Measurements from ENCODE around the gene CXCL17. TPM values are rescaled to one million over a fixed set of nuclear protein-coding genes. Genes with fewer than 3 reads are reported as not detected.

Gene CXCL17
- total RNA-seq, 6 experiments from 2014 or later, result not detected

- H3K36me3 Mint-ChIP-seq (ENCODE audit: low read depth), result peaks cover 7% of the 10 kb centered on the region; the same call in 1 of the 2 replicates
- H3K4me3 Mint-ChIP-seq, result no peak overlapping the region
- no peaks in the 10 kb centered on the region for H3K27me3 Mint-ChIP-seq (ENCODE audit: insufficient read depth)
Measured at GRCh38 chr19:42409477-42409876, 33.3 kb downstream of the CXCL17 start.

GRCh38 chr19:42407816-42408175 lies 35.0 kb downstream of the CXCL17 start:
- Mint-ChIP-seq H3K27ac (no peak overlapping the region), H3K27me3 (ENCODE audit: insufficient read depth) (peaks cover 1% of the 10 kb centered on the region; the same call in 1 of the 2 replicates), H3K4me1 (ENCODE audit: low read depth) (peaks cover 9% of the 10 kb centered on the region), H3K36me3 (ENCODE audit: low read depth) (peaks cover 7% of the 10 kb centered on the region; the same call in 1 of the 2 replicates), H3K4me3 (no peak overlapping the region), H3K9me3 (no peaks in the 10 kb centered on the region)
- TF ChIP-seq, protein P1, sequence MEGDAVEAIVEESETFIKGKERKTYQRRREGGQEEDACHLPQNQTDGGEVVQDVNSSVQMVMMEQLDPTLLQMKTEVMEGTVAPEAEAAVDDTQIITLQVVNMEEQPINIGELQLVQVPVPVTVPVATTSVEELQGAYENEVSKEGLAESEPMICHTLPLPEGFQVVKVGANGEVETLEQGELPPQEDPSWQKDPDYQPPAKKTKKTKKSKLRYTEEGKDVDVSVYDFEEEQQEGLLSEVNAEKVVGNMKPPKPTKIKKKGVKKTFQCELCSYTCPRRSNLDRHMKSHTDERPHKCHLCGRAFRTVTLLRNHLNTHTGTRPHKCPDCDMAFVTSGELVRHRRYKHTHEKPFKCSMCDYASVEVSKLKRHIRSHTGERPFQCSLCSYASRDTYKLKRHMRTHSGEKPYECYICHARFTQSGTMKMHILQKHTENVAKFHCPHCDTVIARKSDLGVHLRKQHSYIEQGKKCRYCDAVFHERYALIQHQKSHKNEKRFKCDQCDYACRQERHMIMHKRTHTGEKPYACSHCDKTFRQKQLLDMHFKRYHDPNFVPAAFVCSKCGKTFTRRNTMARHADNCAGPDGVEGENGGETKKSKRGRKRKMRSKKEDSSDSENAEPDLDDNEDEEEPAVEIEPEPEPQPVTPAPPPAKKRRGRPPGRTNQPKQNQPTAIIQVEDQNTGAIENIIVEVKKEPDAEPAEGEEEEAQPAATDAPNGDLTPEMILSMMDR (IDR thresholded peaks at IDR 0.05), result no peak
- DNase-seq, result no peak

More at GRCh38 chr19:42409477-42409876, 33.3 kb downstream of the CXCL17 start:
- Mint-ChIP-seq H3K4me1 (ENCODE audit: low read depth) (peaks cover 9% of the 10 kb centered on the region), H3K27ac (no peak overlapping the region), H3K9me3 (no peaks in the 10 kb centered on the region)
- DNase-seq, result no peak
- TF ChIP-seq, protein P1 (IDR thresholded peaks at IDR 0.05), result no peak

- Mint-ChIP-seq H3K4me1 (ENCODE audit: low read depth) (peaks cover 6% of the 10 kb centered on the region), H3K4me3 (no peak overlapping the region), H3K27ac (no peak overlapping the region), H3K9me3 (no peaks in the 10 kb centered on the region), H3K36me3 (ENCODE audit: low read depth) (peaks cover 7% of the 10 kb centered on the region; the same call in 1 of the 2 replicates), H3K27me3 (ENCODE audit: insufficient read depth) (peaks cover 1% of the 10 kb centered on the region; the same call in 1 of the 2 replicates)
- TF ChIP-seq, protein P1 (IDR thresholded peaks at IDR 0.05), result no peak
- DNase-seq, result no peak
Measured at GRCh38 chr19:42407085-42407815, 35.5 kb downstream of the CXCL17 start.

DNA sequence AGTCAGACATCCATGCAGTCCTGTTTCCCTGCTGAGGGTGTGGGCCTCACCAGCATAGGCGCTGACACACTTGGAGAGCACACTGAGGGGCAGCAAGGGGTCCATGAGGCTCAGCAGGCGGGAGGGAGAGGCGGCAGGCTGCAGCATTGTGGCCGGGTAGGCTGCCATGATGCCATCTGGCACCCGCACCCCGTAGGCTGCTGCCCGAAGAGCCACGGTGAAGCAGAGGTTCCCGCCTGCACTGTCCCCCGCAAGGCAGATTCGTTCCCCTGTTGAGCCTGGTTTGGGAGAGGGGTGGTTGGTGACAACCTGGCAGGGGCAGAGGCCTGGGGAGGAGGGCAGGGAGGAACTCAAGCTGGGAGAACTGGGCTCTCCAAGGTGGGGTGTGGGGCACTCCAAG lies 36.6 kb downstream of the CXCL17 start:
- TF ChIP-seq, protein P1 (IDR thresholded peaks at IDR 0.05), result no peak
- no peak overlapping the region for H3K27ac Mint-ChIP-seq
- H3K9me3 Mint-ChIP-seq, result no peaks in the 10 kb centered on the region
- no peak for DNase-seq
- peaks cover 1% of the 10 kb centered on the region; the same call in 1 of the 2 replicates for H3K27me3 Mint-ChIP-seq (ENCODE audit: insufficient read depth)
- H3K4me3 Mint-ChIP-seq, result no peak overlapping the region
- H3K4me1 Mint-ChIP-seq (ENCODE audit: low read depth), result peaks cover 2% of the 10 kb centered on the region
- H3K36me3 Mint-ChIP-seq (ENCODE audit: low read depth), result peaks cover 7% of the 10 kb centered on the region; the same call in 1 of the 2 replicates

- TF ChIP-seq, protein P1 (IDR thresholded peaks at IDR 0.05), result no peak
- no peak overlapping the region for H3K27ac Mint-ChIP-seq
- H3K27me3 Mint-ChIP-seq (ENCODE audit: insufficient read depth), result peaks cover 1% of the 10 kb centered on the region
- H3K4me3 Mint-ChIP-seq, result no peak overlapping the region
- peaks cover 12% of the 10 kb centered on the region for H3K36me3 Mint-ChIP-seq (ENCODE audit: low read depth)
- H3K9me3 Mint-ChIP-seq, result no peaks in the 10 kb centered on the region
- H3K4me1 Mint-ChIP-seq (ENCODE audit: low read depth), result peaks cover 24% of the 10 kb centered on the region
- no peak for DNase-seq
Measured at GRCh38 chr19:42403586-42403985, 39.2 kb downstream of the CXCL17 start.

All from HFFc6 (cell line).